Epithelial cell of prostate (primary cell): Measurements from ENCODE around the gene SPEF1.

Source experiments
- DNase-seq: peaks from one replicate; pipeline ENCODE4 v3.0.0-alpha.2; 2011; ENCODE audit warnings: low read depth, low spot score
- H3K27ac ChIP-seq: fragments of 450-650 bp; 2 replicates; pipeline ENCODE4 v1.5.1; 2017; ENCODE audit warnings: mild to moderate bottlenecking

SPEF1 gene

GRCh38 chr20:3768342-3769130 lies 12.7 kb downstream of the SPEF1 start:
- DNase-seq = no peak
- H3K27ac ChIP-seq = peak overlapping the region; percentile 66

GRCh38 chr20:3767427-3768341 lies 13.6 kb downstream of the SPEF1 start, which contains the start of gene ADISSP:
Gene ADISSP, minus strand, starts transcription at chr20:3767753. Its CDS starts 7,653 bp downstream, at chr20:3760100.
- H3K27ac ChIP-seq = peak within 1 kb of the TSS; percentile 66
- peak; percentile 76 for DNase-seq

GRCh38 chr20:3767110-3767426 lies 14.2 kb downstream of the SPEF1 start:
- no peak overlapping the region for H3K27ac ChIP-seq
- DNase-seq = no peak

GRCh38 chr20:3766422-3767109 lies 14.7 kb downstream of the SPEF1 start:
- no peak overlapping the region for H3K27ac ChIP-seq

GRCh38 chr20:3765171-3765882 lies 15.9 kb downstream of the SPEF1 start:
- no peak overlapping the region for H3K27ac ChIP-seq
- DNase-seq = no peak

More at GRCh38 chr20:3766422-3767109, 14.7 kb downstream of the SPEF1 start:
- no peak for DNase-seq

GRCh38 chr20:3764659-3765058 lies 16.6 kb downstream of the SPEF1 start:
- H3K27ac ChIP-seq = no peak overlapping the region
- no peak for DNase-seq

- DNase-seq = no peak
- H3K27ac ChIP-seq = no peak overlapping the region
Observed at GRCh38 chr20:3763671-3764601, 17.3 kb downstream of the SPEF1 start.

GRCh38 chr20:3760655-3761348 lies 20.4 kb downstream of the SPEF1 start:
- DNase-seq = no peak
- H3K27ac ChIP-seq = no peak overlapping the region

- no peak overlapping the region for H3K27ac ChIP-seq
- no peak for DNase-seq
Observed at GRCh38 chr20:3759884-3760283, 21.4 kb downstream of the SPEF1 start.

- no peak overlapping the region for H3K27ac ChIP-seq
Observed at GRCh38 chr20:3759316-3759823, 21.9 kb downstream of the SPEF1 start.

GRCh38 chr20:3758566-3758965 lies 22.7 kb downstream of the SPEF1 start:
- H3K27ac ChIP-seq = no peak overlapping the region
- DNase-seq = no peak

More at GRCh38 chr20:3759316-3759823, 21.9 kb downstream of the SPEF1 start:
- no peak for DNase-seq

- H3K27ac ChIP-seq = no peak overlapping the region
Observed at GRCh38 chr20:3757268-3757667, 24.0 kb downstream of the SPEF1 start.

GRCh38 chr20:3755814-3756480 lies 25.3 kb downstream of the SPEF1 start:
- no peak overlapping the region for H3K27ac ChIP-seq
- DNase-seq = no peak

More at GRCh38 chr20:3757268-3757667, 24.0 kb downstream of the SPEF1 start:
- no peak for DNase-seq

GRCh38 chr20:3755269-3755668 lies 26.0 kb downstream of the SPEF1 start:
- DNase-seq = no peak
- no peak overlapping the region for H3K27ac ChIP-seq

- DNase-seq = no peak
- H3K27ac ChIP-seq = no peak overlapping the region
Observed at GRCh38 chr20:3754276-3754630, 27.0 kb downstream of the SPEF1 start.

GRCh38 chr20:3753501-3754275 lies 27.6 kb downstream of the SPEF1 start:
- H3K27ac ChIP-seq = no peak overlapping the region
- DNase-seq = no peak

GRCh38 chr20:3753098-3753497 lies 28.1 kb downstream of the SPEF1 start:
- no peak overlapping the region for H3K27ac ChIP-seq
- no peak for DNase-seq
